Nephron progenitor cell (in vitro differentiated cells): ENCODE results near the gene FCER2.
A peak's percentile ranks its signal among the peaks of the same experiment; 100 is the strongest.
"Not testable (repeated sequence)": the region's sequence is repeated elsewhere in the genome, so short reads cannot be mapped to it uniquely, and the experiment has no call there.

Experiments used
- DNase-seq: peaks from one replicate; pipeline ENCODE4 v3.0.0; 2021
- H3K27ac Mint-ChIP-seq: 2 replicates; pipeline ENCODE4 v1.8.0; 2021; ENCODE audit warnings: mild to moderate bottlenecking, moderate library complexity, mixed read lengths
- H3K27me3 Mint-ChIP-seq: 2 replicates; pipeline ENCODE4 v1.8.0; 2021; ENCODE audit warnings: mild to moderate bottlenecking, low read depth, mixed read lengths; ENCODE audit not compliant: poor library complexity
- H3K36me3 Mint-ChIP-seq: 2 replicates; pipeline ENCODE4 v1.8.0; 2021; ENCODE audit warnings: low read depth, mixed read lengths
- H3K4me1 Mint-ChIP-seq: 2 replicates; pipeline ENCODE4 v1.8.0; 2021; ENCODE audit warnings: mixed read lengths
- H3K4me3 Mint-ChIP-seq: 2 replicates; pipeline ENCODE4 v1.8.0; 2021; ENCODE audit warnings: mild to moderate bottlenecking, moderate library complexity, mixed read lengths
- H3K9me3 Mint-ChIP-seq: 2 replicates; pipeline ENCODE4 v1.8.0; 2021; ENCODE audit warnings: mild to moderate bottlenecking, moderate library complexity, mixed read lengths
- CTCF ChIP-seq: fragments of 200-600 bp; sonication (generic); IDR thresholded peaks from 2 replicates; pipeline ENCODE4 v1.5.0; 2021; ENCODE audit warnings: antibody characterized with exemption

The FCER2 gene

GRCh38 chr19:7648265-7649014 is 53.5 kb downstream of the FCER2 start:
- no peak overlapping the region for H3K27ac Mint-ChIP-seq
- H3K27me3 Mint-ChIP-seq: peaks cover 24% of the 10 kb centered on the region
- H3K4me1 Mint-ChIP-seq: peaks cover 13% of the 10 kb centered on the region
- no peaks in the 10 kb centered on the region for H3K9me3 Mint-ChIP-seq
- no peak for TF ChIP-seq CTCF
- H3K36me3 Mint-ChIP-seq: no peaks in the 10 kb centered on the region
- DNase-seq: no peak
- no peak overlapping the region for H3K4me3 Mint-ChIP-seq

DNA sequence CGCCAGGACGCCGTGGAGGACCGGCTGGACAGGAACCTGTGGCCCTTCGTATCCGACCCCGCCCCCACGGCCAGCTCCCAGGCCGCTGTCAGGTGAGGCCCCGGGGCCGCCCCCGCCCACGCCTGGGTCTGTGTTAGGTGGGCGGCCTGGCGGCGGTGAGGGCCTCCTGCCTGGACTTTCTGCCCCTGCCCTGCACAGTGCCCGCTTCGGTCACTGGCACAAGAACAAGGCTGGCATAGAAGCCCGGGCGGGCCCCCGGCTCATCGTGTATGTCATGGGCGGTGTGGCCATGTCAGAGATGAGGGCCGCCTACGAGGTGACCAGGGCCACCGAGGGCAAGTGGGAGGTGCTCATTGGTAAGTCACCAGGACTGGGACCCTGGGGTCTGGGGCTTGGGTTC is 54.8 kb downstream of the FCER2 start:
- no peak for DNase-seq
- no peak for TF ChIP-seq CTCF
- no peak overlapping the region for H3K4me3 Mint-ChIP-seq
- H3K4me1 Mint-ChIP-seq: peaks cover 3% of the 10 kb centered on the region
- no peaks in the 10 kb centered on the region for H3K36me3 Mint-ChIP-seq
- H3K27ac Mint-ChIP-seq: no peak overlapping the region
- peaks cover 23% of the 10 kb centered on the region for H3K27me3 Mint-ChIP-seq
- H3K9me3 Mint-ChIP-seq: no peaks in the 10 kb centered on the region

DNA sequence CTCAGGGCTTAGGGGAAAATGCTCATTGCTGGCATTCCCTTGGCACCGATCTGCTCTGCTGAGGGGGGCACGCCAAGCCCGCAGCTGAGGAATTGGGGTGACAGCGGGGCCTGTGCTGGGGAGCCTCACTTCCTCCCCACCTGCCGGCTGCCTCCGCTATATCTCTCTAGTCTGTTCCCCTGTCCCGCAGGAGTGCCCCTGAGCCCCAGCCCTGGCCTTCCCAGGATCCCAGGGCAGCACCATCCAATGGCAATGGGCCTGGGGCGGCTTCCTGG is 55.6 kb downstream of the FCER2 start:
- Mint-ChIP-seq H3K4me3 (no peak overlapping the region), H3K27ac (no peak overlapping the region), H3K27me3 (peaks cover 17% of the 10 kb centered on the region), H3K9me3 (no peaks in the 10 kb centered on the region), H3K4me1 (no peaks in the 10 kb centered on the region), H3K36me3 (no peaks in the 10 kb centered on the region)
- DNase-seq: no peak
- no peak for TF ChIP-seq CTCF

DNA sequence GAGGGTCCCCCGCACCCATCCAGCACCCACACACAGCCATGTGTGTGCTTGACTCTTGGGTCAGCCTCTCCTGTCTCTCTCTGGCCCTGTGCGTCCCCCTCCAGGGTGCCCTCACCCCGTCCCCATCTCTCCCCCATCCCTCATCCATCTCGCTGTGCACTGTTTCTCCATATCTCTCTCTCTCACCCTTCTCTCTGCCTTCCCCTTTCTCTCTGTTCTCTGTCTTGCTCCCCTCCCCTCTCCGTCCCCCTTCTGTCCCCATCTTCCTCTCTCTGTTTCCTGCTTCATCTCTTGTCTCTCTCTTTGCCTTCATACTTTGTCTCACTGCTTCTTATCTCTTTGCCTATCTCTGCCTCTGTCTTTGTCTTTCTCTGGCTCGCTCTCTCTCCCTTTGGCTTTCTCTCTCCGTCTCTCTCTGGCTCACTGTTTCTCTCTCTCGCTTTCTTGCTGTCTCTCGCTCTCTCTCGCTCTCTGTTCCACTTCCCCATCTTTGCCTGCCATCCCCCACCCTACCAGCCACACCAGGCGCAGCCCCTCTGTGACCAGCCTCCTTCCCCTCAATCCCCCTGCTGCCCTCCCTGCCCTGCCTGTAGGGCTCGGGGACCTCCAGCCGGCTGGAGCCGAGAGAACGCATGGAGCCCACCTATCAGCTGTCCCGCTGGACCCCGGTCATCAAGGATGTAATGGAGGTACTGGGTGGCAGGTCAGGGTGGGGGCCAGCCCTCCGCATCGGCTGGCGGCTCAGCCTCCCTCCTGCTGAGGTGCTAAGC is 56.1 kb downstream of the FCER2 start:
- Mint-ChIP-seq H3K9me3 (no peaks in the 10 kb centered on the region), H3K36me3 (no peaks in the 10 kb centered on the region), H3K4me1 (no peaks in the 10 kb centered on the region), H3K4me3 (no peak overlapping the region), H3K27me3 (peaks cover 12% of the 10 kb centered on the region), H3K27ac (peak overlapping the region; percentile 28)
- no peak for TF ChIP-seq CTCF
- DNase-seq: no peak

DNA sequence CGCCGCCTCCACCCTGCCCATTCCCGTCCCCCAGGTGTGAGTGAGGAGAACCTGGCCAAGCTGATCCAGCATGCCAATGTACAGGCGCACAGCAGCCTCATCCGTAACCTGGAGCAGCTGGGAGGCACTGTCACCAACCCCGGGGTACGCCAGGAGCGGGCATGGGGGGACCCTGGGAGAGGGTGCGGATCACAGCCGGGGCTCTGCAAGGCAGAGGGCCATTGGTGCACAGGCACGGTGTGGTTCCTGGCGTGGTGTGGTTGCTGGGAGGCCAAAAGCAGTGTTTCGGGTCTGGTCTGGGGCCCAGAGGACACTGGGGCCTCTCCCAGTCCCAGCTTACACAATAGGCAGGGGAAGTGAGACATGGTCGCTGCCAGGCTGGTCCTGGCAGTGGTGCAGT is 56.8 kb downstream of the FCER2 start:
- Mint-ChIP-seq H3K27ac (no peak overlapping the region), H3K4me1 (no peaks in the 10 kb centered on the region), H3K9me3 (no peaks in the 10 kb centered on the region), H3K27me3 (peaks cover 10% of the 10 kb centered on the region), H3K36me3 (no peaks in the 10 kb centered on the region), H3K4me3 (no peak overlapping the region)
- DNase-seq: no peak
- TF ChIP-seq CTCF: no peak

DNA sequence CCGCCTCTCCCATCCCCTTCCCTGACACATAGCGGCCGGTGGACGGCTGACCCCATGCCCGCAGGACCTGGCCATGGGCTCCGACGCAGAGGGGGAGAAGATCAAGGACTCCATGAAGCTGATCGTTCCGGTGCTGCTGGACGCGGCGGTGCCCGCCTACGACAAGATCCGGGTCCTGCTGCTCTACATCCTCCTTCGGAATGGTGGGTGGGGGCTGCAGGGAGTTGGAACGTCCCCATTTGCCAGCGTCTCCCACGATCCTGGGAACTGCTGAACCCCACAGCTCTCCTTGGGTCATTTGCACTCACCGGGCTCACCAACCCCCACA is 57.4 kb downstream of the FCER2 start:
- no peak overlapping the region for H3K4me3 Mint-ChIP-seq
- no peak overlapping the region for H3K27ac Mint-ChIP-seq
- H3K4me1 Mint-ChIP-seq: no peaks in the 10 kb centered on the region
- no peak for TF ChIP-seq CTCF
- no peak for DNase-seq
- H3K36me3 Mint-ChIP-seq: no peaks in the 10 kb centered on the region
- H3K9me3 Mint-ChIP-seq: no peaks in the 10 kb centered on the region
- H3K27me3 Mint-ChIP-seq: peaks cover 10% of the 10 kb centered on the region

DNA sequence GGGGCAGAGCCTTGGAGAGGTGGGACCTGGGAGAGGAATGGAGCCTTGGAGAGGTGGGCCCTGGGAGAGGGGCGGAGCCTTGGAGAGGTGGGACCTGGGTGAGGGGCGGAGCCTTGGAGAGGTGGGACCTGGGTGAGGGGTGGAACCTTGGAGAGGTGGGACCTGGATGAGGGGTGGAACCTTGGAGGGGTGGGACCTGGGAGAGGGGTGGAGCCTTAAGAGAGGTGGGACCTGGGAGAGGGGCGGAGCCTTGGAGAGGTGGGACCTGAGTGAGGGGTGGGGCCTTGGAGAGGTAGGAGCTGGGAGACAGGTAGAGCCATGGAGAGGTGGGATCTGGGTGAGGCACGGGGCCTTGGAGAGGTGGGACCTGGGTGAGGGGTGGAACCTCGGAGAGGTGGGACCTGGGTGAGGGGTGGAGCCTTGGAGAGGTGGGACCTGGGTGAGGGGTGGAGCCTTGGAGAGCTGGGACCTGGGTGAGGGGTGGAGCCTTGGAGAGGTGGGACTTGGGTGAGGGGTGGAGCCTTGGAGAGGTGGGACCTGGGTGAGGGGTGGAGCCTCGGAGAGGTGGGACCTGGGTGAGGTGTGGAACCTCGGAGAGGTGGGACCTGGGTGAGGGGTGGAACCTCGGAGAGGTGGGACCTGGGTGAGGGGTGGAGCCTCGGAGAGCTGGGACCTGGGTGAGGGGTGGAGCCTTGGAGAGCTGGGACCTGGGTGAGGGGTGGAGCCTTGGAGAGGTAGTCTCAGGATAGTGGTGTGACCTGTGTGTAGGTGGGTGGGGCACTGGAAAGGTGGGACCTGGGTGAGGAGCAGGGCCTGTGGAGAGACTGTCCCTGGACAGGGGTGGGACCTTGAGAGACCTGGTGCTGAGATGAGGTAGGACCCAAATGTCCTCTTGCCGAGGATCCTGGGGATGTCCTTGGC is 58.0 kb downstream of the FCER2 start:
- H3K27me3 Mint-ChIP-seq: peaks cover 12% of the 10 kb centered on the region
- H3K36me3 Mint-ChIP-seq, DNase-seq, H3K4me1 Mint-ChIP-seq, H3K27ac Mint-ChIP-seq, H3K4me3 Mint-ChIP-seq, H3K9me3 Mint-ChIP-seq: not testable (repeated sequence)
